H9 (cell line): ENCODE results near the gene MID1. TPM values are rescaled to one million over a fixed set of nuclear protein-coding genes. Genes with fewer than 3 reads are reported as not detected.

Experiments used
- DNase-seq: peaks from one replicate; pipeline ENCODE4 v3.0.0-alpha.2; 2017
- H2AFZ ChIP-seq: one replicate; pipeline ENCODE4 v1.6.1; 2013; ENCODE audit warnings: mild to moderate bottlenecking, low read length, control low read depth, moderate library complexity
- H2AK5ac ChIP-seq: 2 replicates; pipeline ENCODE4 v1.6.1; 2013; ENCODE audit warnings: low read length, control low read depth, mixed read lengths; ENCODE audit not compliant: insufficient read length
- H2BK120ac ChIP-seq: one replicate; pipeline ENCODE4 v1.6.1; 2013; ENCODE audit warnings: low read depth, mild to moderate bottlenecking, low read length, control low read depth, inconsistent platforms; ENCODE audit not compliant: poor library complexity, severe bottlenecking
- H2BK12ac ChIP-seq: 2 replicates; pipeline ENCODE4 v1.6.1; 2013; ENCODE audit warnings: low read length, control low read depth, mixed read lengths, low read depth; ENCODE audit not compliant: insufficient read length
- H2BK15ac ChIP-seq: 2 replicates; pipeline ENCODE4 v1.6.1; 2013; ENCODE audit warnings: low read depth, low read length, control low read depth
- H2BK20ac ChIP-seq: one replicate; pipeline ENCODE4 v1.6.1; 2013; ENCODE audit warnings: low read depth, mild to moderate bottlenecking, low read length, control low read depth, inconsistent platforms; ENCODE audit not compliant: poor library complexity, severe bottlenecking
- H2BK5ac ChIP-seq: 2 replicates; pipeline ENCODE4 v1.6.1; 2013; ENCODE audit warnings: low read length, control low read depth, mixed read lengths; ENCODE audit not compliant: insufficient read length
- H3K14ac ChIP-seq: 2 replicates; pipeline ENCODE4 v1.6.1; 2013; ENCODE audit warnings: low read length, control low read depth; ENCODE audit not compliant: insufficient read depth
- H3K18ac ChIP-seq: 2 replicates; pipeline ENCODE4 v1.6.1; 2013; ENCODE audit warnings: low read depth, mild to moderate bottlenecking, mixed read lengths, low read length, control low read depth; ENCODE audit not compliant: insufficient read length
- H3K23ac ChIP-seq: 2 replicates; pipeline ENCODE4 v1.6.1; 2013; ENCODE audit warnings: low read length, control low read depth, mixed read lengths, low read depth; ENCODE audit not compliant: insufficient read length
- H3K23me2 ChIP-seq: 2 replicates; pipeline ENCODE4 v1.6.1; 2013; ENCODE audit warnings: low read depth, mild to moderate bottlenecking, mixed read lengths, low read length, control low read depth; ENCODE audit not compliant: insufficient read length, poor library complexity, severe bottlenecking
- H3K27ac ChIP-seq: 2 replicates; pipeline ENCODE4 v1.5.1; 2013; ENCODE audit warnings: low read length, control low read depth, mixed read lengths, low read depth; ENCODE audit not compliant: insufficient read length
- H3K27me3 ChIP-seq: 2 replicates; pipeline ENCODE4 v1.6.1; 2013; ENCODE audit warnings: low read length, control low read depth, inconsistent platforms; ENCODE audit not compliant: insufficient read depth
- H3K4ac ChIP-seq: 2 replicates; pipeline ENCODE4 v1.6.1; 2013; ENCODE audit warnings: low read depth, mild to moderate bottlenecking, control low read depth, inconsistent platforms, low read length, moderate library complexity
- H3K4me1 ChIP-seq: 2 replicates; pipeline ENCODE4 v1.6.1; 2013; ENCODE audit warnings: low read length, control low read depth, inconsistent platforms; ENCODE audit not compliant: insufficient read depth
- H3K4me2 ChIP-seq: 2 replicates; pipeline ENCODE4 v1.6.1; 2013; ENCODE audit warnings: low read length, control low read depth, mixed read lengths; ENCODE audit not compliant: insufficient read length, insufficient read depth
- H3K56ac ChIP-seq: 2 replicates; pipeline ENCODE4 v1.6.1; 2013; ENCODE audit warnings: low read depth, mild to moderate bottlenecking, mixed read lengths, low read length, control low read depth; ENCODE audit not compliant: insufficient read length
- H3K79me1 ChIP-seq: 2 replicates; pipeline ENCODE4 v1.6.1; 2013; ENCODE audit warnings: low read depth, mild to moderate bottlenecking, moderate library complexity, low read length, control low read depth, inconsistent platforms; ENCODE audit not compliant: insufficient read depth, poor library complexity, severe bottlenecking
- H3K79me2 ChIP-seq: 2 replicates; pipeline ENCODE4 v1.6.1; 2013; ENCODE audit warnings: low read length, control low read depth, inconsistent platforms; ENCODE audit not compliant: insufficient read depth
- H3K9ac ChIP-seq: 2 replicates; pipeline ENCODE4 v1.6.1; 2013; ENCODE audit warnings: low read length, control low read depth, mixed read lengths; ENCODE audit not compliant: insufficient read length; ENCODE audit errors: extremely low read depth
- H3K9me3 ChIP-seq: one replicate; pipeline ENCODE4 v1.6.1; 2013; ENCODE audit warnings: low read depth, low read length, inconsistent platforms; ENCODE audit not compliant: control insufficient read depth
- H3T11ph ChIP-seq: one replicate; pipeline ENCODE4 v1.6.1; 2013; ENCODE audit warnings: mild to moderate bottlenecking, low read length, control low read depth, inconsistent platforms
- H4K20me1 ChIP-seq: one replicate; pipeline ENCODE4 v1.6.1; 2013; ENCODE audit not compliant: control insufficient read depth, insufficient read length, insufficient read depth
- H4K5ac ChIP-seq: 2 replicates; pipeline ENCODE4 v1.6.1; 2013; ENCODE audit warnings: low read depth, mild to moderate bottlenecking, mixed read lengths, low read length, control low read depth; ENCODE audit not compliant: insufficient read length
- H4K8ac ChIP-seq: replicated peaks from 2 replicates; pipeline ENCODE4 v1.6.1; 2013; ENCODE audit warnings: low read length, control low read depth, mixed read lengths, low read depth; ENCODE audit not compliant: insufficient read length
- H4K91ac ChIP-seq: 2 replicates; pipeline ENCODE4 v1.6.1; 2013; ENCODE audit warnings: low read depth, mild to moderate bottlenecking, moderate library complexity, mixed read lengths, low read length, control low read depth; ENCODE audit not compliant: insufficient read length
- H3K27ac Mint-ChIP-seq, 3 experiments: 2 replicates in 2 of 3; 3 replicates in 1 of 3; pipeline ENCODE4 v1.8.0; 2020 to 2021; ENCODE audit warnings: mixed read lengths in 3 of 3, mild to moderate bottlenecking in 1 of 3, moderate library complexity in 1 of 3
- H3K27me3 Mint-ChIP-seq: 2 replicates; pipeline ENCODE4 v1.8.0; 2021; ENCODE audit warnings: low read depth, mild to moderate bottlenecking, moderate library complexity, mixed read lengths
- H3K36me3 Mint-ChIP-seq, 3 experiments: 2 replicates in 2 of 3; 3 replicates in 1 of 3; pipeline ENCODE4 v1.8.0; 2020 to 2021; ENCODE audit warnings: low read depth in 3 of 3, mixed read lengths in 3 of 3; ENCODE audit not compliant: insufficient read depth in 1 of 3
- H3K4me1 Mint-ChIP-seq, 2 experiments: 2 replicates each; pipeline ENCODE4 v1.8.0; 2020; ENCODE audit warnings: mixed read lengths in 2 of 2
- H3K4me3 Mint-ChIP-seq, 2 experiments: 2 replicates in 1 of 2; 3 replicates in 1 of 2; pipeline ENCODE4 v1.8.0; 2020 to 2021; ENCODE audit warnings: mild to moderate bottlenecking in 2 of 2, mixed read lengths in 2 of 2, moderate library complexity in 1 of 2
- H3K9me3 Mint-ChIP-seq, 2 experiments: 2 replicates in 1 of 2; 3 replicates in 1 of 2; pipeline ENCODE4 v1.8.0; 2020; ENCODE audit warnings: mild to moderate bottlenecking in 2 of 2, mixed read lengths in 2 of 2, moderate library complexity in 1 of 2
- CTCF ChIP-seq: fragments of 200-600 bp; sonication (generic); conservative IDR thresholded peaks from 3 replicates; pipeline ENCODE4 v1.8.0; 2021; ENCODE audit warnings: antibody characterized with exemption, mild to moderate bottlenecking
- WGBS: extraction: QIAGEN DNeasy Blood & Tissue Kit; methylation state at CpG from one replicate; pipeline ENCODE4 v1.1.7; 2013; ENCODE audit warnings: missing lambda C conversion rate, low lambda C conversion rate, mixed read lengths; ENCODE audit not compliant: insufficient read length; ENCODE audit errors: extremely low coverage; 5-methylcytosine and 5-hydroxymethylcytosine counted together
- total RNA-seq: library from RNA; stranded (reverse); gene quantifications from 2 replicates; pipeline ENCODE4 v1.2.1, GENCODE V29; 2021

MID1 gene
- total RNA-seq, 1 experiment from 2014 or later = 32.9 TPM

DNA sequence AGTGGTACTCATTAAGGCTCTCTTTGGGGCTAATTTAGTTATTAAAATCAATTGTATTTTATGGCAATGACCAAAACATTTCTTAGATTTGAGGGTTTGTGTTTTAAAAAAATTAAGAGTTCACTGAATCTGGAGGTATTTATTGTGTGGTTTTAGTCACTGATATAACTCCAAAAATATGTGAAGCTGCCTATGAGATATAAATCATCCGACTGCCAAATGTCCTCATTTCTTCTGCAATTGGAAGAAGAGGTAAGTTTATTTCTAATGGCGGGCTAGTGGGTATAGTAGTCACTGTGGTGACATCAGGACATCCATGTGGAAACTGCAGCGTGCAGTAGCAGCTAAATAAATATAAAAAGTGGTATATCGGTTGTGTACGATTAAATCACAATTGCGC is 205.5 kb downstream of the MID1 start:
- no peak overlapping the region for H2BK5ac ChIP-seq
- H4K8ac ChIP-seq = no peak overlapping the region
- H3K27ac ChIP-seq = no peak overlapping the region
- no peak for TF ChIP-seq CTCF
- Mint-ChIP-seq H3K9me3 (peaks cover 39 to 43% of the 10 kb centered on the region in 2 experiments), H3K4me1 (peaks cover 0 to under 1% of the 10 kb centered on the region in 2 experiments; a peak in 2 of 4 replicates), H3K36me3 (no peaks in the 10 kb centered on the region; a peak in 2 of 7 replicates), H3K27me3 (no peaks in the 10 kb centered on the region; the same call in 1 of the 2 replicates), H3K27ac (no peak overlapping the region), H3K4me3 (no peak overlapping the region)
- no peak overlapping the region for H3K9ac ChIP-seq
- no peak overlapping the region for H2AFZ ChIP-seq
- H3K18ac ChIP-seq = no peak overlapping the region
- H3K79me2 ChIP-seq = no peaks in the 10 kb centered on the region
- no peak overlapping the region for H4K5ac ChIP-seq
- H3K27me3 ChIP-seq = no peaks in the 10 kb centered on the region
- no peak overlapping the region for H3K14ac ChIP-seq
- no peak overlapping the region for H3K4ac ChIP-seq
- no peak overlapping the region for H2BK20ac ChIP-seq
- no peak overlapping the region for H2AK5ac ChIP-seq
- no peak overlapping the region for H3K23ac ChIP-seq
- no peak overlapping the region for H4K91ac ChIP-seq
- no peaks in the 10 kb centered on the region for H3K4me1 ChIP-seq
- no CpG with 5 or more reads among the region's 6 CpGs for WGBS
- no peak overlapping the region for H3K4me2 ChIP-seq
- H3K56ac ChIP-seq = no peak overlapping the region
- no peaks in the 10 kb centered on the region for H3K23me2 ChIP-seq
- no peak overlapping the region for H2BK15ac ChIP-seq
- H3T11ph ChIP-seq = no peak overlapping the region
- H3K79me1 ChIP-seq = no peaks in the 10 kb centered on the region
- H2BK12ac ChIP-seq = no peak overlapping the region
- DNase-seq = no peak
- H2BK120ac ChIP-seq = no peak overlapping the region
- H3K9me3 ChIP-seq = no peaks in the 10 kb centered on the region
- H4K20me1 ChIP-seq = no peaks in the 10 kb centered on the region
